ENCODE data around the gene IFNGR1.

- TF ChIP-seq, protein P1, sequence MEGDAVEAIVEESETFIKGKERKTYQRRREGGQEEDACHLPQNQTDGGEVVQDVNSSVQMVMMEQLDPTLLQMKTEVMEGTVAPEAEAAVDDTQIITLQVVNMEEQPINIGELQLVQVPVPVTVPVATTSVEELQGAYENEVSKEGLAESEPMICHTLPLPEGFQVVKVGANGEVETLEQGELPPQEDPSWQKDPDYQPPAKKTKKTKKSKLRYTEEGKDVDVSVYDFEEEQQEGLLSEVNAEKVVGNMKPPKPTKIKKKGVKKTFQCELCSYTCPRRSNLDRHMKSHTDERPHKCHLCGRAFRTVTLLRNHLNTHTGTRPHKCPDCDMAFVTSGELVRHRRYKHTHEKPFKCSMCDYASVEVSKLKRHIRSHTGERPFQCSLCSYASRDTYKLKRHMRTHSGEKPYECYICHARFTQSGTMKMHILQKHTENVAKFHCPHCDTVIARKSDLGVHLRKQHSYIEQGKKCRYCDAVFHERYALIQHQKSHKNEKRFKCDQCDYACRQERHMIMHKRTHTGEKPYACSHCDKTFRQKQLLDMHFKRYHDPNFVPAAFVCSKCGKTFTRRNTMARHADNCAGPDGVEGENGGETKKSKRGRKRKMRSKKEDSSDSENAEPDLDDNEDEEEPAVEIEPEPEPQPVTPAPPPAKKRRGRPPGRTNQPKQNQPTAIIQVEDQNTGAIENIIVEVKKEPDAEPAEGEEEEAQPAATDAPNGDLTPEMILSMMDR (IDR thresholded peaks at IDR 0.05; ENCODE audit: borderline replicate concordance, extremely low read depth, low read length, poor library complexity, severe bottlenecking) = no peak
- TF ChIP-seq EZH2 (IDR thresholded peaks at IDR 0.05; ENCODE audit: borderline replicate concordance, low read depth, low read length, severe bottlenecking) = no peak
These were observed 11.9 kb upstream of the IFNGR1 start for GRCh38 chr6:137230956-137231555.

Data from DND-41 (cell line).